Parathyroid adenoma (tissue), 2 donors: Measurements from ENCODE around the gene RNF146.

ENCODE experiments used
- H2AFZ ChIP-seq: fragments of 300-600 bp; sonication (generic); one replicate; pipeline ENCODE4 v1.7.0; 2017; ENCODE audit warnings: antibody characterized with exemption, mild to moderate bottlenecking
- H3K27ac ChIP-seq: fragments of 300-600 bp; sonication (generic); one replicate; pipeline ENCODE4 v1.7.0; 2017
- H3K27me3 ChIP-seq: fragments of 300-600 bp; sonication (generic); one replicate; pipeline ENCODE4 v1.7.0; 2017; ENCODE audit warnings: low read length; ENCODE audit not compliant: control insufficient read depth, insufficient read depth
- H3K36me3 ChIP-seq: fragments of 300-600 bp; sonication (generic); one replicate; pipeline ENCODE4 v1.7.0; 2017; ENCODE audit warnings: low read length; ENCODE audit not compliant: control insufficient read depth, insufficient read depth
- H3K4me1 ChIP-seq: fragments of 300-600 bp; sonication (generic); one replicate; pipeline ENCODE4 v1.7.0; 2017; ENCODE audit warnings: control low read depth
- H3K4me2 ChIP-seq: fragments of 300-600 bp; sonication (generic); one replicate; pipeline ENCODE4 v1.7.0; 2017; ENCODE audit warnings: low read length
- H3K4me3 ChIP-seq: fragments of 300-600 bp; sonication (generic); one replicate; pipeline ENCODE4 v1.7.0; 2017; ENCODE audit warnings: low read depth, low read length
- H3K79me2 ChIP-seq: fragments of 300-600 bp; sonication (generic); one replicate; pipeline ENCODE4 v1.7.0; 2017; ENCODE audit warnings: control low read depth
- H3K9ac ChIP-seq: fragments of 300-600 bp; sonication (generic); one replicate; pipeline ENCODE4 v1.7.0; 2017; ENCODE audit warnings: mild to moderate bottlenecking
- H3K9me3 ChIP-seq: fragments of 300-600 bp; sonication (generic); one replicate; pipeline ENCODE4 v1.7.0; 2017; ENCODE audit warnings: low read length; ENCODE audit not compliant: control insufficient read depth
- TF ChIP-seq, protein P1 (sequence below): fragments of 300-600 bp; sonication (generic); IDR thresholded peaks from one replicate; pipeline ENCODE4 v1.7.0; 2017; ENCODE audit warnings: antibody characterized with exemption, mild to moderate bottlenecking
- donor health status: primary hyperparathyroidism.

RNF146 gene, protein sequence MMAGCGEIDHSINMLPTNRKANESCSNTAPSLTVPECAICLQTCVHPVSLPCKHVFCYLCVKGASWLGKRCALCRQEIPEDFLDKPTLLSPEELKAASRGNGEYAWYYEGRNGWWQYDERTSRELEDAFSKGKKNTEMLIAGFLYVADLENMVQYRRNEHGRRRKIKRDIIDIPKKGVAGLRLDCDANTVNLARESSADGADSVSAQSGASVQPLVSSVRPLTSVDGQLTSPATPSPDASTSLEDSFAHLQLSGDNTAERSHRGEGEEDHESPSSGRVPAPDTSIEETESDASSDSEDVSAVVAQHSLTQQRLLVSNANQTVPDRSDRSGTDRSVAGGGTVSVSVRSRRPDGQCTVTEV

DNA sequence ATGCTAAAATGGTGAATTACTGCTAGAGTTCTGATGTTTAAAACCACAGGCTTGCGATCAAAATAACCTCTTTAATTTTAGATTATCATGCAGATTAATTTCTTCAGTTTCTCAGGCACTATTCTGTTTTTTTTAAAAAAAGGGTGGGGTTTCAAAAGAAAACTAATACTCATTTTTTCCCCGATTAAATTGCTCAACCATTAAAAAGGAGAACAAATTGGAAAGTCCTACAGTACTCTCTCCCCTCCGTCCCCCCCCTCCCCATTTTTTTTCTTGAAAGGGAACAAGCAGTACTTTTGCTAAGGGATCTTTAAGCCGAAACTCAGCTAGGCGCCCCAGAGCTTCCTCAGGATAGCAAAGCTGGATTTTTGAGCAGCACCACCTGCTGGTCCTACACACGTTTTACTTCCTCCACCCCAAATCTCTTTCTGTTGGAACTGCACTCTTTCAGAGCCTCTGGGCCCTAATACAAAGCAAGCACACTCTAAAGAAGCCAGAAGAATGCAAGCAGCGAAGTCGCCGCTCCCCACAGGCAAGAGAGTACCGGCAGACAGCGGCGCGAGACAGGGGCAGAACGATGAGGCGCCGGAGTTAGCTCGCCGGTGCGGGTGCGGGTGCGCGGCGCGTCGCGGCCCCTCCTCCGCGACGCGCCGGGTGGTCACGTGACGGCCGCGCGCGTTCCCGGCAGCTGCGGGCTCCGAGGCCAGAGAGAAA is at the start of gene RNF146:
Gene RNF146 (plus strand): TSS at position 687 of the 714 bp plus-strand sequence. CDS start 13,475 bp downstream, outside the sequence.
- peaks cover 13% of the 10 kb centered on the region for H3K4me1 ChIP-seq
- H2AFZ ChIP-seq = peak within 1 kb of the TSS; percentile 97
- H3K9me3 ChIP-seq = no peaks in the 10 kb centered on the region
- H3K27ac ChIP-seq = peak within 1 kb of the TSS; percentile 99
- H3K4me2 ChIP-seq = peak within 1 kb of the TSS; percentile 93
- peak within 1 kb of the TSS; percentile 74 for H3K4me3 ChIP-seq
- H3K27me3 ChIP-seq = no peaks in the 10 kb centered on the region
- H3K9ac ChIP-seq = peak within 1 kb of the TSS; percentile 98
- TF ChIP-seq, protein P1, sequence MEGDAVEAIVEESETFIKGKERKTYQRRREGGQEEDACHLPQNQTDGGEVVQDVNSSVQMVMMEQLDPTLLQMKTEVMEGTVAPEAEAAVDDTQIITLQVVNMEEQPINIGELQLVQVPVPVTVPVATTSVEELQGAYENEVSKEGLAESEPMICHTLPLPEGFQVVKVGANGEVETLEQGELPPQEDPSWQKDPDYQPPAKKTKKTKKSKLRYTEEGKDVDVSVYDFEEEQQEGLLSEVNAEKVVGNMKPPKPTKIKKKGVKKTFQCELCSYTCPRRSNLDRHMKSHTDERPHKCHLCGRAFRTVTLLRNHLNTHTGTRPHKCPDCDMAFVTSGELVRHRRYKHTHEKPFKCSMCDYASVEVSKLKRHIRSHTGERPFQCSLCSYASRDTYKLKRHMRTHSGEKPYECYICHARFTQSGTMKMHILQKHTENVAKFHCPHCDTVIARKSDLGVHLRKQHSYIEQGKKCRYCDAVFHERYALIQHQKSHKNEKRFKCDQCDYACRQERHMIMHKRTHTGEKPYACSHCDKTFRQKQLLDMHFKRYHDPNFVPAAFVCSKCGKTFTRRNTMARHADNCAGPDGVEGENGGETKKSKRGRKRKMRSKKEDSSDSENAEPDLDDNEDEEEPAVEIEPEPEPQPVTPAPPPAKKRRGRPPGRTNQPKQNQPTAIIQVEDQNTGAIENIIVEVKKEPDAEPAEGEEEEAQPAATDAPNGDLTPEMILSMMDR = peak; percentile 79
- peaks cover 18% of the 10 kb centered on the region for H3K79me2 ChIP-seq
- no peaks in the 10 kb centered on the region for H3K36me3 ChIP-seq

DNA sequence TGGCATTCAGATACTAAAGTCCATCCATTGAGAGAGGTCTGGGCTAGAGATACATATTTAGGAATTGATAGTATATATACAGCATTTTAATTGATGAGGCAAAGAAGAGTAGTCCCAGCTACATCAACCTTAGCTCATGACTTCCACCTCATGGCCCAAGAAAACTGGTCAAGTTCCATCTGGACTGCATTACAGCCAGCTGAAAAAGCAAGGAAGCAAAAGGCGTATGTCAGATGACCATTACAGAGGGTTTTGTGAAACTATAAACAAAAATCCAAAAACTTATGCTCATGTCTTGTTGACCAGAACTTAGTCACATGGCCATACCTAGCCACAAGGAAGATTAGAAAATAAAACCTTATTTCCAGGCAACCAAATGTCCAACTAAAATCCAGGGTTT is 46.8 kb upstream of the RNF146 start:
- H3K27me3 ChIP-seq = no peaks in the 10 kb centered on the region
- no peak overlapping the region for H3K27ac ChIP-seq
- TF ChIP-seq, protein P1 = no peak
- H3K4me1 ChIP-seq = no peaks in the 10 kb centered on the region
- no peaks in the 10 kb centered on the region for H3K79me2 ChIP-seq
- no peak overlapping the region for H2AFZ ChIP-seq
- no peak overlapping the region for H3K4me2 ChIP-seq
- H3K9ac ChIP-seq = no peak overlapping the region
- H3K36me3 ChIP-seq = no peaks in the 10 kb centered on the region
- no peak overlapping the region for H3K4me3 ChIP-seq
- H3K9me3 ChIP-seq = no peaks in the 10 kb centered on the region

DNA sequence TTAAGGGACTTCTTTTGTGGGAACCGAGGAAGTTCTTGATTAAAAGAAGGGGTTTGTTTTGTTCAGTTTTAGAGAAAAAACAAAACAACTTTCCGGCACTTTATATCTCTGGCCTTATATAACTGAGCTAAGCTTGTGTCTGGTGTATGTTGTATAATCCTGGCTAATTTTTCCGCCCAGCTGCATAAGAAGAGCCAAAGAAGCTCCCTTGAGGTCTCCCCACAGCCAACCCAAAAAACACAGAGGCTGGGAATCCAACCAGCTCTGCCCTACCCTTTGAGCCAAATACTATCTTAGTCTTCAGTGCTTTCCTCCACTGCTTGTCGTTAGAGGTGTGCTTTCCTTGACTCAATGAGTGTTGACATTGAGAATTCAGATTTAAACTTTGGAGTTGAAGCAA is 45.5 kb upstream of the RNF146 start:
- Histone ChIP-seq H3K27me3 (no peaks in the 10 kb centered on the region), H3K79me2 (no peaks in the 10 kb centered on the region), H3K4me3 (no peak overlapping the region), H2AFZ (no peak overlapping the region), H3K9ac (no peak overlapping the region), H3K36me3 (no peaks in the 10 kb centered on the region), H3K27ac (no peak overlapping the region), H3K4me1 (no peaks in the 10 kb centered on the region), H3K4me2 (no peak overlapping the region), H3K9me3 (no peaks in the 10 kb centered on the region)
- TF ChIP-seq, protein P1 = no peak

DNA sequence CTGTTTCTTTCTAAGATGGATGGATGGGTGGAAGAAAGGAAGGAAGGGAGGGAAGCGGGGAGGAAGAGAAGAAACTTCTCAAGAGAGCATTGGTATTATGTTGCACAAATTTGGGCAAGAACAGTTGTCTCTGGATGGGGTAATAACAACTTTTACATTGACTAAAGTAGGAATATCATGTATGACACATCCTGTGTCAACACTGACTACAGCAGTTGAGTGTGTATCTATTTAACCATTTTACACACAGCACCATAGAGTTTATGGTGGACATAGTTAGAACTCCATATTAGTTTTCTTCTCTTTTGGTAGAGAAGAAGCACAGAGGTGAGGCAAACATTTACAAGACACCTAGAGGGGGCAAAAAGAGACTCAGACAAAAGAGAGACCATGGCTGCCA is 44.2 kb upstream of the RNF146 start:
- no peaks in the 10 kb centered on the region for H3K79me2 ChIP-seq
- no peak overlapping the region for H3K9ac ChIP-seq
- TF ChIP-seq, protein P1 = no peak
- H3K4me3 ChIP-seq = no peak overlapping the region
- no peaks in the 10 kb centered on the region for H3K9me3 ChIP-seq
- no peak overlapping the region for H2AFZ ChIP-seq
- H3K4me2 ChIP-seq = no peak overlapping the region
- H3K27ac ChIP-seq = no peak overlapping the region
- no peaks in the 10 kb centered on the region for H3K36me3 ChIP-seq
- no peaks in the 10 kb centered on the region for H3K4me1 ChIP-seq
- no peaks in the 10 kb centered on the region for H3K27me3 ChIP-seq
